ENCODE measurements around the gene EXOC6B.

Gene EXOC6B

GRCh38 chr2:72198532-72199241, 627.1 kb downstream of the EXOC6B start:
- no peak overlapping the region for H4K91ac ChIP-seq (ENCODE audit: low read depth, low read length, poor library complexity)
- no peak for DNase-seq (ENCODE audit: low spot score)

GRCh38 chr2:72193723-72194122, 632.1 kb downstream of the EXOC6B start:
- H2BK15ac ChIP-seq (ENCODE audit: low read length), result no peak overlapping the region
- H3K79me1 ChIP-seq (ENCODE audit: low read depth, low read length), result no peaks in the 10 kb centered on the region
- DNase-seq (ENCODE audit: low spot score), result no peak
- H3K36me3 ChIP-seq (replicated peaks in 1 of 2; ENCODE audit: control insufficient read depth in 2 of 2, insufficient read depth in 2 of 2, low read length in 2 of 2), result no peaks in the 10 kb centered on the region
- H3K23ac ChIP-seq (ENCODE audit: low read depth, low read length, poor library complexity), result no peak overlapping the region
- no peak overlapping the region for H3K18ac ChIP-seq (ENCODE audit: low read length)
- no peak overlapping the region for H2BK120ac ChIP-seq (ENCODE audit: low read depth, low read length)
- H3K14ac ChIP-seq (ENCODE audit: low read length), result no peak overlapping the region
- no peak overlapping the region for H4K8ac ChIP-seq (ENCODE audit: low read depth, low read length)
- no peak overlapping the region for H2AK5ac ChIP-seq (ENCODE audit: low read depth, low read length)
- no peak overlapping the region for H2AFZ ChIP-seq (ENCODE audit: low read length)
- H3K9me3 ChIP-seq (replicated peaks in 1 of 2; ENCODE audit: control insufficient read depth in 2 of 2, insufficient read depth in 1 of 2, low read depth in 1 of 2, low read length in 2 of 2), result no peaks in the 10 kb centered on the region
- no peak overlapping the region for H3K27ac ChIP-seq (replicated peaks; ENCODE audit: low read length)
- no peak overlapping the region for H3K9ac ChIP-seq (ENCODE audit: low read depth, low read length, poor library complexity)
- no peak overlapping the region for H2BK5ac ChIP-seq (ENCODE audit: low read length)
- H3K27me3 ChIP-seq (ENCODE audit: control insufficient read depth in 3 of 3, insufficient read depth in 3 of 3, low read depth in 1 of 3, low read length in 3 of 3), result no peaks in the 10 kb centered on the region
- no peak overlapping the region for H2BK12ac ChIP-seq (ENCODE audit: low read length)
- no peak overlapping the region for H3K4me3 ChIP-seq (ENCODE audit: low read length in 2 of 2)
- no peak overlapping the region for H3K4ac ChIP-seq (ENCODE audit: low read length)
- no peak overlapping the region for H4K91ac ChIP-seq (ENCODE audit: low read depth, low read length, poor library complexity)
- no peak overlapping the region for H3K4me2 ChIP-seq (ENCODE audit: insufficient read depth, low read length, poor library complexity, severe bottlenecking)
- H3K4me1 ChIP-seq (ENCODE audit: control insufficient read depth in 2 of 2, insufficient read depth in 1 of 2, low read depth in 1 of 2, low read length in 2 of 2), result no peaks in the 10 kb centered on the region

More at GRCh38 chr2:72198532-72199241, 627.1 kb downstream of the EXOC6B start:
- no peak overlapping the region for H3K9ac ChIP-seq (ENCODE audit: low read depth, low read length, poor library complexity)
- H3K4ac ChIP-seq (ENCODE audit: low read length), result no peak overlapping the region
- H2AFZ ChIP-seq (ENCODE audit: low read length), result no peak overlapping the region
- H3K4me3 ChIP-seq (ENCODE audit: low read length in 2 of 2), result no peak overlapping the region
- H3K79me1 ChIP-seq (ENCODE audit: low read depth, low read length), result no peaks in the 10 kb centered on the region
- no peak overlapping the region for H3K27ac ChIP-seq (replicated peaks; ENCODE audit: low read length)
- no peak overlapping the region for H2BK15ac ChIP-seq (ENCODE audit: low read length)
- no peaks in the 10 kb centered on the region for H3K9me3 ChIP-seq (replicated peaks in 1 of 2; ENCODE audit: control insufficient read depth in 2 of 2, insufficient read depth in 1 of 2, low read depth in 1 of 2, low read length in 2 of 2)
- no peak overlapping the region for H3K14ac ChIP-seq (ENCODE audit: low read length)
- H2AK5ac ChIP-seq (ENCODE audit: low read depth, low read length), result no peak overlapping the region
- H4K8ac ChIP-seq (ENCODE audit: low read depth, low read length), result no peak overlapping the region
- no CpG with 5 or more reads among the region's 2 CpGs for WGBS, 2 donors (ENCODE audit: extremely low coverage in 2 of 2, insufficient read length in 2 of 2, insufficient replicate concordance in 1 of 2)
- H3K4me2 ChIP-seq (ENCODE audit: insufficient read depth, low read length, poor library complexity, severe bottlenecking), result no peak overlapping the region
- no peaks in the 10 kb centered on the region for H3K27me3 ChIP-seq (ENCODE audit: control insufficient read depth in 3 of 3, insufficient read depth in 3 of 3, low read depth in 1 of 3, low read length in 3 of 3)
- no peaks in the 10 kb centered on the region for H3K36me3 ChIP-seq (replicated peaks in 1 of 2; ENCODE audit: control insufficient read depth in 2 of 2, insufficient read depth in 2 of 2, low read length in 2 of 2)
- no peaks in the 10 kb centered on the region for H3K4me1 ChIP-seq (ENCODE audit: control insufficient read depth in 2 of 2, insufficient read depth in 1 of 2, low read depth in 1 of 2, low read length in 2 of 2)
- no peak overlapping the region for H3K23ac ChIP-seq (ENCODE audit: low read depth, low read length, poor library complexity)
- no peak overlapping the region for H2BK12ac ChIP-seq (ENCODE audit: low read length)
- no peak overlapping the region for H2BK120ac ChIP-seq (ENCODE audit: low read depth, low read length)
- no peak overlapping the region for H2BK5ac ChIP-seq (ENCODE audit: low read length)
- no peak overlapping the region for H3K18ac ChIP-seq (ENCODE audit: low read length)

GRCh38 chr2:72191441-72191840, 634.4 kb downstream of the EXOC6B start:
- H3K4me3 ChIP-seq (ENCODE audit: low read length in 2 of 2), result no peak overlapping the region
- no peak overlapping the region for H2AFZ ChIP-seq (ENCODE audit: low read length)
- no CpG with 5 or more reads among the region's 1 CpG for WGBS, 2 donors (ENCODE audit: extremely low coverage in 2 of 2, insufficient read length in 2 of 2, insufficient replicate concordance in 1 of 2)

GRCh38 chr2:72185206-72185605, 640.6 kb downstream of the EXOC6B start:
- H3K14ac ChIP-seq (ENCODE audit: low read length), result no peak overlapping the region
- H2BK15ac ChIP-seq (ENCODE audit: low read length), result no peak overlapping the region
- no peak overlapping the region for H4K8ac ChIP-seq (ENCODE audit: low read depth, low read length)
- H3K4me2 ChIP-seq (ENCODE audit: insufficient read depth, low read length, poor library complexity, severe bottlenecking), result no peak overlapping the region
- no peak overlapping the region for H2BK120ac ChIP-seq (ENCODE audit: low read depth, low read length)
- no CpG with 5 or more reads among the region's 1 CpG for WGBS, 2 donors (ENCODE audit: extremely low coverage in 2 of 2, insufficient read length in 2 of 2, insufficient replicate concordance in 1 of 2)
- no peak overlapping the region for H3K9ac ChIP-seq (ENCODE audit: low read depth, low read length, poor library complexity)
- H3K4me3 ChIP-seq (ENCODE audit: low read length in 2 of 2), result no peak overlapping the region
- H3K27me3 ChIP-seq (ENCODE audit: control insufficient read depth in 3 of 3, insufficient read depth in 3 of 3, low read depth in 1 of 3, low read length in 3 of 3), result no peaks in the 10 kb centered on the region
- no peak for DNase-seq (ENCODE audit: low spot score)
- no peaks in the 10 kb centered on the region for H3K9me3 ChIP-seq (replicated peaks in 1 of 2; ENCODE audit: control insufficient read depth in 2 of 2, insufficient read depth in 1 of 2, low read depth in 1 of 2, low read length in 2 of 2)
- no peak overlapping the region for H2BK5ac ChIP-seq (ENCODE audit: low read length)
- H2AFZ ChIP-seq (ENCODE audit: low read length), result no peak overlapping the region
- H3K4ac ChIP-seq (ENCODE audit: low read length), result no peak overlapping the region
- no peak overlapping the region for H4K91ac ChIP-seq (ENCODE audit: low read depth, low read length, poor library complexity)
- no peak overlapping the region for H2AK5ac ChIP-seq (ENCODE audit: low read depth, low read length)
- no peak overlapping the region for H3K18ac ChIP-seq (ENCODE audit: low read length)
- no peaks in the 10 kb centered on the region for H3K36me3 ChIP-seq (replicated peaks in 1 of 2; ENCODE audit: control insufficient read depth in 2 of 2, insufficient read depth in 2 of 2, low read length in 2 of 2)
- no peaks in the 10 kb centered on the region for H3K4me1 ChIP-seq (ENCODE audit: control insufficient read depth in 2 of 2, insufficient read depth in 1 of 2, low read depth in 1 of 2, low read length in 2 of 2)
- H3K79me1 ChIP-seq (ENCODE audit: low read depth, low read length), result no peaks in the 10 kb centered on the region
- H3K23ac ChIP-seq (ENCODE audit: low read depth, low read length, poor library complexity), result no peak overlapping the region
- H3K27ac ChIP-seq (replicated peaks; ENCODE audit: low read length), result no peak overlapping the region
- H2BK12ac ChIP-seq (ENCODE audit: low read length), result no peak overlapping the region

More at GRCh38 chr2:72191441-72191840, 634.4 kb downstream of the EXOC6B start:
- no peak overlapping the region for H2BK15ac ChIP-seq (ENCODE audit: low read length)
- H4K8ac ChIP-seq (ENCODE audit: low read depth, low read length), result no peak overlapping the region
- H4K91ac ChIP-seq (ENCODE audit: low read depth, low read length, poor library complexity), result no peak overlapping the region
- no peaks in the 10 kb centered on the region for H3K79me1 ChIP-seq (ENCODE audit: low read depth, low read length)
- no peak overlapping the region for H3K23ac ChIP-seq (ENCODE audit: low read depth, low read length, poor library complexity)
- no peaks in the 10 kb centered on the region for H3K9me3 ChIP-seq (replicated peaks in 1 of 2; ENCODE audit: control insufficient read depth in 2 of 2, insufficient read depth in 1 of 2, low read depth in 1 of 2, low read length in 2 of 2)
- no peak overlapping the region for H2BK5ac ChIP-seq (ENCODE audit: low read length)
- H3K18ac ChIP-seq (ENCODE audit: low read length), result no peak overlapping the region
- no peak for DNase-seq (ENCODE audit: low spot score)
- no peak overlapping the region for H3K27ac ChIP-seq (replicated peaks; ENCODE audit: low read length)
- H3K14ac ChIP-seq (ENCODE audit: low read length), result no peak overlapping the region
- H3K4me1 ChIP-seq (ENCODE audit: control insufficient read depth in 2 of 2, insufficient read depth in 1 of 2, low read depth in 1 of 2, low read length in 2 of 2), result no peaks in the 10 kb centered on the region
- H2AK5ac ChIP-seq (ENCODE audit: low read depth, low read length), result no peak overlapping the region
- H2BK120ac ChIP-seq (ENCODE audit: low read depth, low read length), result no peak overlapping the region
- no peak overlapping the region for H3K4ac ChIP-seq (ENCODE audit: low read length)
- H3K36me3 ChIP-seq (replicated peaks in 1 of 2; ENCODE audit: control insufficient read depth in 2 of 2, insufficient read depth in 2 of 2, low read length in 2 of 2), result no peaks in the 10 kb centered on the region
- no peak overlapping the region for H3K9ac ChIP-seq (ENCODE audit: low read depth, low read length, poor library complexity)
- no peak overlapping the region for H2BK12ac ChIP-seq (ENCODE audit: low read length)
- H3K27me3 ChIP-seq (ENCODE audit: control insufficient read depth in 3 of 3, insufficient read depth in 3 of 3, low read depth in 1 of 3, low read length in 3 of 3), result no peaks in the 10 kb centered on the region
- no peak overlapping the region for H3K4me2 ChIP-seq (ENCODE audit: insufficient read depth, low read length, poor library complexity, severe bottlenecking)

All from neuronal stem cell (in vitro differentiated cells).